GM10266 (cell line): ENCODE measurements around the gene SUPT6H.

ENCODE experiments used
- DNase-seq: peaks from one replicate; pipeline ENCODE4 v3.0.0; 2012; ENCODE audit errors: extremely low spot score
- TF ChIP-seq, protein P1 (sequence below): IDR thresholded peaks from 2 replicates; pipeline ENCODE4 v1.5.1; 2012; ENCODE audit warnings: mild to moderate bottlenecking, low read depth; ENCODE audit not compliant: control insufficient read depth, insufficient read depth; ENCODE audit errors: missing control alignments

SUPT6H gene

GRCh38 chr17:28686296-28686695, 24.3 kb downstream of the SUPT6H start:
- DNase-seq, result no peak
- TF ChIP-seq, protein P1, sequence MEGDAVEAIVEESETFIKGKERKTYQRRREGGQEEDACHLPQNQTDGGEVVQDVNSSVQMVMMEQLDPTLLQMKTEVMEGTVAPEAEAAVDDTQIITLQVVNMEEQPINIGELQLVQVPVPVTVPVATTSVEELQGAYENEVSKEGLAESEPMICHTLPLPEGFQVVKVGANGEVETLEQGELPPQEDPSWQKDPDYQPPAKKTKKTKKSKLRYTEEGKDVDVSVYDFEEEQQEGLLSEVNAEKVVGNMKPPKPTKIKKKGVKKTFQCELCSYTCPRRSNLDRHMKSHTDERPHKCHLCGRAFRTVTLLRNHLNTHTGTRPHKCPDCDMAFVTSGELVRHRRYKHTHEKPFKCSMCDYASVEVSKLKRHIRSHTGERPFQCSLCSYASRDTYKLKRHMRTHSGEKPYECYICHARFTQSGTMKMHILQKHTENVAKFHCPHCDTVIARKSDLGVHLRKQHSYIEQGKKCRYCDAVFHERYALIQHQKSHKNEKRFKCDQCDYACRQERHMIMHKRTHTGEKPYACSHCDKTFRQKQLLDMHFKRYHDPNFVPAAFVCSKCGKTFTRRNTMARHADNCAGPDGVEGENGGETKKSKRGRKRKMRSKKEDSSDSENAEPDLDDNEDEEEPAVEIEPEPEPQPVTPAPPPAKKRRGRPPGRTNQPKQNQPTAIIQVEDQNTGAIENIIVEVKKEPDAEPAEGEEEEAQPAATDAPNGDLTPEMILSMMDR, result no peak

DNA sequence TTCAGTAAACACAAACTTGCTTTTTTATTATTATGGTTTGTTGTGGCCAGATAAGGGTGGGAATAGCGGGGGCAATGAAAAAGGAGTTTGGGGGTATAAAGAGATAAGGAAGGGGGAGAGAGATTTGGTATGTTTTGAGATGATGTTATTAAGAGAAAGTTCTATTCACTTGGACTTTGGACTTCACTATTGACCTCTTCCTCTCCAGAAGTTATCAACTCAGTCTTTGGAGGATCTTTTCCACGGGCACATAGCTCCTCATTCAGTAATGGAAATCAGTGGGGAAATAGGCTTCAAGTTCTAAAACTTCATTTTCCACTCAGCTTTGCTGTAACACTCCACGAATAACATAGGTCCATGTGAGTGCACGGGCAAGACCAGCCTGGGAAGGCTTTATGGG, 26.5 kb downstream of the SUPT6H start:
- DNase-seq, result no peak
- TF ChIP-seq, protein P1, result no peak

DNA sequence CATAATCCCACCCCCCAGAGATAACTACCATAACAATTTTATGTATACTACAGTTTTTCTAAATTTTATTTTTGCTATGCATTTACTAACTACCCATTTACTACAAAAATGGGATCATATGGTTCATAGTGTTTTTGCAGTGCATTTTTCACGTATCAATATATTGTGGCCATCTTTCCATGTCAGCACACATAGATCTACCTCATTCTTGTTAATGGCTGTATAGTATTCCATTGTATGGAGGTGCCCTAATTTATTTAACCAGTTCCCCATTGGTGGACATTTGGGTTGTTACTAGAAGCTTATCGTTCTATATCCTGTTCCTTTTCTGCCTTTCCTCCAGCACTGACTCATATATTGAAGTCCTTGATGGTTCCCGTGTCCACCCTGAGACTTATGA, 27.0 kb downstream of the SUPT6H start:
- TF ChIP-seq, protein P1, result no peak
- no peak for DNase-seq

- TF ChIP-seq, protein P1, result no peak
- no peak for DNase-seq
These were observed 31.9 kb downstream of the SUPT6H start for GRCh38 chr17:28693869-28694268.

- TF ChIP-seq, protein P1, result no peak
- no peak for DNase-seq
These were observed 36.4 kb downstream of the SUPT6H start for GRCh38 chr17:28698253-28698941.

GRCh38 chr17:28700278-28700677, 38.3 kb downstream of the SUPT6H start:
- DNase-seq, result no peak

More at GRCh38 chr17:28700278-28700677, 38.3 kb downstream of the SUPT6H start:
- TF ChIP-seq, protein P1, result no peak
